ENCODE data around the gene MISP3.

The MISP3 gene

GRCh38 chr19:14054099-14054498 lies 18.5 kb upstream of the MISP3 start:
- no peak for DNase-seq

GRCh38 chr19:14054721-14055120 lies 17.9 kb upstream of the MISP3 start:
- DNase-seq, result no peak

GRCh38 chr19:14055396-14055795 lies 17.2 kb upstream of the MISP3 start:
- no peak for DNase-seq

- no peak for DNase-seq
These were observed 16.4 kb upstream of the MISP3 start for GRCh38 chr19:14056069-14056666.

- no peak for DNase-seq
These were observed 15.7 kb upstream of the MISP3 start for GRCh38 chr19:14056741-14057356.

GRCh38 chr19:14058182-14059092 lies 14.1 kb upstream of the MISP3 start:
- no peak for DNase-seq

- no peak for DNase-seq
These were observed 13.5 kb upstream of the MISP3 start for GRCh38 chr19:14059093-14059480.

- DNase-seq, result no peak
These were observed 12.9 kb upstream of the MISP3 start for GRCh38 chr19:14059652-14060155.

- DNase-seq, result no peak
These were observed 11.4 kb upstream of the MISP3 start for GRCh38 chr19:14061081-14061749.

- DNase-seq, result peak; percentile 75
These were observed 10.6 kb upstream of the MISP3 start, which contains the start of gene PALM3 for GRCh38 chr19:14061751-14062557. TSS of gene PALM3 (minus strand) at chr19:14062076. CDS start at chr19:14061980, 96 bp downstream.

GRCh38 chr19:14062558-14062855 lies 10.1 kb upstream of the MISP3 start:
- DNase-seq, result no peak

- no peak for DNase-seq
These were observed 9.5 kb upstream of the MISP3 start for GRCh38 chr19:14063105-14063504.

GRCh38 chr19:14066134-14066533 lies 6.5 kb upstream of the MISP3 start:
- DNase-seq, result no peak

- DNase-seq, result no peak
These were observed 2.1 kb upstream of the MISP3 start for GRCh38 chr19:14070268-14071050.

- peak; percentile 49 for DNase-seq
These were observed 807 bp downstream of the MISP3 start for GRCh38 chr19:14073261-14073924.

- no peak for DNase-seq
These were observed 1.6 kb downstream of the MISP3 start for GRCh38 chr19:14073925-14074838.

GRCh38 chr19:14078411-14078810 lies 5.8 kb downstream of the MISP3 start:
- DNase-seq, result no peak

GRCh38 chr19:14080887-14081796 lies 8.6 kb downstream of the MISP3 start:
- peak; percentile 100 for DNase-seq
